ENCODE results near the gene MFGE8.
A peak's percentile ranks its signal among the peaks of the same experiment; 100 is the strongest.

Gene MFGE8

GRCh38 chr15:88911766-88912118 is 1.4 kb downstream of the MFGE8 start:
- Mint-ChIP-seq H3K27ac (peak overlapping the region; percentile 53 to 67 (median 66)), H3K36me3 (ENCODE audit: low read depth) (peaks cover 18% of the 10 kb centered on the region), H3K4me3 (peak overlapping the region; percentile 94 to 97 (median 94)), H3K4me1 (peaks cover 38% of the 10 kb centered on the region), H3K27me3 (ENCODE audit: low read depth) (peaks cover 5% of the 10 kb centered on the region), H3K9me3 (no peaks in the 10 kb centered on the region)
- no peak for TF ChIP-seq CTCF (IDR thresholded peaks at IDR 0.05; ENCODE audit: unreplicated experiment in 3 of 3)

DNA sequence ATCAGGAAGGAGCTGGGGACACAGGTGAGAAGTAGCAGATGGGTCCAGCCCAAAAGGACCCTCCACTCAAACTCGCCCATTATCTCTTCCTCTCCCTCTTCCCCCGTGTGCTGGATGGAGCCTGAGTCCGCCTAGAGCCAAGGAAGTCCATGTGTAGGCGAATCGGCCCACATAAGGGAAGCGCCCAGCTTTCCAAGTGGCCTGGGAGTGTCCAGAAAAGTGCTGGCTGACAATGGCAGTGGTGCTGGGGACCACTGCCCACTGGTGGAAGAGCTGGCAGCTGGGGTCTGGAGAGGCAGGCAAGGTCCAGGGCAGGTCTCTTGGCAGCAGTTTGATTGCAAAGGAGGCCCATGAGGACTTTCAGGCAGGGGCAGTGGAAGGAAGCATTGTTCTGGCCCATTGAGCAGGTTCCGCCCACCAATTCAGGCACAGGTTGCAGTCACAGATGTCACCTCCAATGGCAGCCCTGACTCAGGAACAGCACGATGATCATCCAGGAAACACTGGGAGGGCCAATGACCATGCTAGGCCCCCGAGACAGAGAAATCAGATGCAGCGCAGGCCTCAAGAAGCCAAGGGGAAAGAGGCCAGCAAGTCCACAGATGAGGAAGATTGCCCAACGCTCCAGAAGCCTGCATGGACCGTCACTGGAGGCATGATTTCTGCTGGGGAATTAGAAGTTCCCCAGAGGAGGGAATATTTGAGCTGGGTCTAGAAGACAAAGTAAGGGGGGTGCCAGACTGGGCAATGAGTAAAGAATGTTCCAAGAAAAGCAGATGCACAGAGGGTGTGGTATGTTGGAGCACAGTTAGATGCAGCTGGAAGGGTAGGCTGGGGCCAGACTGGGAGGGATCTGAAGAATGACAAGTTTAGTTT is 3.0 kb downstream of the MFGE8 start:
- H3K27me3 Mint-ChIP-seq (ENCODE audit: low read depth) = peaks cover 5% of the 10 kb centered on the region
- H3K27ac Mint-ChIP-seq = peak overlapping the region; percentile 67 to 83 (median 73)
- peaks cover 40% of the 10 kb centered on the region for H3K4me1 Mint-ChIP-seq
- H3K4me3 Mint-ChIP-seq = peak overlapping the region; percentile 85 to 97 (median 94)
- H3K36me3 Mint-ChIP-seq (ENCODE audit: low read depth) = peaks cover 27% of the 10 kb centered on the region
- TF ChIP-seq CTCF (IDR thresholded peaks at IDR 0.05; ENCODE audit: unreplicated experiment in 3 of 3) = no peak
- no peaks in the 10 kb centered on the region for H3K9me3 Mint-ChIP-seq

GRCh38 chr15:88908697-88909621 is 4.2 kb downstream of the MFGE8 start:
- Mint-ChIP-seq H3K36me3 (ENCODE audit: low read depth) (peaks cover 32% of the 10 kb centered on the region), H3K9me3 (no peaks in the 10 kb centered on the region), H3K27me3 (ENCODE audit: low read depth) (peaks cover 5% of the 10 kb centered on the region), H3K4me1 (peaks cover 46% of the 10 kb centered on the region), H3K4me3 (peak overlapping the region; percentile 64 to 97 (median 85)), H3K27ac (peak overlapping the region; percentile 59 to 83 (median 73))
- no peak for TF ChIP-seq CTCF (IDR thresholded peaks at IDR 0.05; ENCODE audit: unreplicated experiment in 3 of 3)

DNA sequence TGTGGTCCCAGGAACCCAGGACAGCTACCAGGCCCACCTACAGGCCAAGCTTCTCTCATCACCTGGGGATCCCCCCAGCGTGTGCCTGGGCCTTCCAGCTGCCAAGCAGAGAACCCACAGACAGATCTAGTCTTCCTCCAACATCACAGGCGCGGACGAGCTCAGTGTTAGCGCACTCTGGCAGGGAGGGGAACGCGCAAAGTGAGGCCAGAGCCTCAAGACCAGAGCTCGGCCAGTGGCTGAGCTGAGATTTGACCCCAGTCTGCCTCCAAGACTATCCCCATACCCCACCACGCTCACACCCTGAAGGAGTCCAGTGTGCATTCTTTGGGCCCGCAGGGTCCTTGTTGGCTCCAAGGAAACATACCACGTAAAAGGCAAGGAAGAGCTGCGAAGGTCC is 5.1 kb downstream of the MFGE8 start:
- Mint-ChIP-seq H3K36me3 (ENCODE audit: low read depth) (peaks cover 36% of the 10 kb centered on the region), H3K4me1 (peaks cover 40% of the 10 kb centered on the region), H3K9me3 (no peaks in the 10 kb centered on the region), H3K27ac (no peak overlapping the region), H3K27me3 (ENCODE audit: low read depth) (peaks cover 5% of the 10 kb centered on the region), H3K4me3 (peak overlapping the region in 1 of 3 experiments; percentile 52)
- TF ChIP-seq CTCF (IDR thresholded peaks at IDR 0.05; ENCODE audit: unreplicated experiment in 3 of 3) = no peak

DNA sequence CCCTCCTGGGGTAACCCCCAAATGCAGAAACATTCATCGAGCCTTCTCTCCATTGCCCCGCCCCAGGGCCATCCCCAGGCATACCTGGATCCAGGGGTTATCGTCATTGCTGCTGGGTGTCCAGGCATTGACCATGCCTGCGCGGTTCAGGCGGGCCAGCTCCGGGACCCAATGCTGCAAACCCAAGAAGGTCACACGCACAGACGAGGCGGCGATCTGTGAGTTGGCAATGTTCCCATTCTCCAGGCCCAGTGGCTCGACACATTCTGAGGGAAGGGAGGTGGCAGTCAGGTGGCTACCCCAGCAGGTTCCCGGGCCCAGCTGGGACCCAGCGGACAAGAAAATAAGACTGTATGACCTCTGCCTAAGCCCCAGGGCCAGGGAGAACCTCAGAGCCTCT is 6.1 kb downstream of the MFGE8 start:
- peaks cover 3% of the 10 kb centered on the region for H3K27me3 Mint-ChIP-seq (ENCODE audit: low read depth)
- H3K4me1 Mint-ChIP-seq = peaks cover 38% of the 10 kb centered on the region
- no peak overlapping the region for H3K4me3 Mint-ChIP-seq
- no peaks in the 10 kb centered on the region for H3K9me3 Mint-ChIP-seq
- no peak overlapping the region for H3K27ac Mint-ChIP-seq
- no peak for TF ChIP-seq CTCF (IDR thresholded peaks at IDR 0.05; ENCODE audit: unreplicated experiment in 3 of 3)
- peaks cover 39% of the 10 kb centered on the region for H3K36me3 Mint-ChIP-seq (ENCODE audit: low read depth)
